K562 treated with DMSO at 1 percent for 4 hours (cell line): ENCODE results near the gene OR2H2. TPM values are rescaled to one million over a fixed set of nuclear protein-coding genes. Genes with fewer than 3 reads are reported as not detected.

Experiments
- total RNA-seq: library from RNA; unstranded; fragments of 300-600 nt; gene quantifications from 2 replicates; pipeline ENCODE4 v1.2.3, GENCODE V29; 2022; ENCODE audit not compliant: insufficient read depth

OR2H2 gene
- 0.34 TPM in 1 of 2 replicates, not detected in the other for total RNA-seq

GRCh38 chr6:29584821-29585220 lies at the start of gene OR2H2:
TSS of gene OR2H2 (plus strand) at chr6:29585121. CDS start at chr6:29587945, 2,824 bp downstream.

GRCh38 chr6:29559524-29560287 lies 25.2 kb upstream of the OR2H2 start, which contains the start of gene UBD:
TSS of gene UBD (minus strand) at chr6:29559732. CDS start at chr6:29559701, 31 bp downstream.

DNA sequence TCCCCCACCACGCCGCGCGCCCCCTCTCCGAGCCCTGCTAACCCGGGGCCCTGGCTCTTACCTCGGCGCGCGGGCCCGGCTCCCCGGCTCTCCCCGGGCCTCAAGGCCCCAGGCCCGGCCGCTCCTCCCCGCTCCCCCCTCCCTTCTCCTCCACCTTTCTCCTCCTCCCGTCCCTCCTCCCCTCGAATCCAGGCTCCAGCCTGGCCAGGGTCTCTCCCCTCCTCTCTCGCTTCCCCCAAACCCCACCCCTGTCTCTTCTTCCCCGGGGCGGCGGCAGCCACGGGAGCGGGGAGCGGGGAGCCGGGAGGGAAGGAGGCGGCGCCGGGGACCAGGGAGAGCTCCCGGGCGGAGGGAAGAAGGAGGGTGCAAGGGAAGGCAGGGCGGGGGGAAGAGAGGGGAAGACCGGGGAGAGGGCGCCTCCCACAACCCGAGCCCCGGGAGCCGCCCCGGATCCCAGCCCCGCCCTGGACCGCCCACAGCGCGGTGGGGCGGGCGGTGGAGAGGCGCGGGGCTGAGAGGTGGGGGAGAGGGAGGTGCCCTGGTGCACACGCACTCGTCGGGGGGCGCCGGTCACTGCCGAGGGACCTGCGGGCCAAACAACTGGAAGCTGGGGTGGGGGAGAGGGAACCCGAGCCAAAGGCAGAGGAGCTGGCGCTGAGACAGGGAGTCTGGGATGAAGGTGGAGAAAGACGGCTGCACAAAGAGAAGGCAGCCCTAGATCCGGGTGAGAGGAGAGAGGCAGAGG lies 48.0 kb downstream of the OR2H2 start, which contains the start of gene GABBR1:
Gene GABBR1 (minus strand): TSS at position 395 of the 745 bp plus-strand sequence. CDS start 798 bp downstream, outside the sequence.

Other genes with a start within 250 kb of the OR2H2 start
- not detected in 2 replicates for gene OR5V1, start 216.3 kb upstream of the OR2H2 start, total RNA-seq
- not detected in 2 replicates for gene OR12D3, start 209.8 kb upstream of the OR2H2 start, total RNA-seq
- not detected in 2 replicates for gene OR12D2, start 189.5 kb upstream of the OR2H2 start, total RNA-seq
- not detected in 2 replicates for gene OR12D1, start 170.2 kb upstream of the OR2H2 start, total RNA-seq
- gene OR10C1, start 145.8 kb upstream of the OR2H2 start, total RNA-seq = not detected in 2 replicates
- not detected in 2 replicates for gene OR11A1, start 128.1 kb upstream of the OR2H2 start, total RNA-seq
- gene OR2H1, start 128.0 kb upstream of the OR2H2 start, total RNA-seq = not detected in 2 replicates
- not detected in 2 replicates for gene MAS1L, start 97.2 kb upstream of the OR2H2 start, total RNA-seq
- gene UBD, start 25.4 kb upstream of the OR2H2 start, total RNA-seq = not detected in 2 replicates
- 5.8 and 7.4 TPM in 2 replicates for gene GABBR1, start 48.1 kb downstream of the OR2H2 start, total RNA-seq
- gene MOG, start 72.0 kb downstream of the OR2H2 start, total RNA-seq = not detected in 2 replicates
- gene ZFP57, start 96.0 kb downstream of the OR2H2 start, total RNA-seq = not detected in 2 replicates
- gene HLA-F, start 138.3 kb downstream of the OR2H2 start, total RNA-seq = not detected in 2 replicates
- gene HLA-G, start 242.7 kb downstream of the OR2H2 start, total RNA-seq = not detected in 2 replicates